Muscle layer of colon (tissue), 2 donors: ENCODE results near the gene ABI2.
"Not testable (repeated sequence)": the region's sequence is repeated elsewhere in the genome, so short reads cannot be mapped to it uniquely, and the experiment has no call there.

Source experiments
- H3K27ac ChIP-seq: one replicate; pipeline ENCODE4 v1.7.0; 2013; ENCODE audit warnings: low read depth, mild to moderate bottlenecking, low read length, moderate library complexity
- H3K27me3 ChIP-seq, 2 donors: one replicate each; pipeline ENCODE4 v1.7.0; 2013; ENCODE audit warnings: low read length in 2 of 2, mild to moderate bottlenecking in 2 of 2; ENCODE audit not compliant: insufficient read depth in 2 of 2, control insufficient read depth in 1 of 2
- H3K36me3 ChIP-seq: one replicate; pipeline ENCODE4 v1.7.0; 2013; ENCODE audit warnings: mild to moderate bottlenecking, low read length; ENCODE audit not compliant: insufficient read depth
- H3K4me1 ChIP-seq: one replicate; pipeline ENCODE4 v1.7.0; 2013; ENCODE audit warnings: mild to moderate bottlenecking, low read length; ENCODE audit not compliant: insufficient read depth
- H3K4me3 ChIP-seq, 2 donors: one replicate each; pipeline ENCODE4 v1.7.0; 2013; ENCODE audit warnings: low read length in 2 of 2, low read depth in 1 of 2, mild to moderate bottlenecking in 1 of 2, moderate library complexity in 1 of 2
- H3K9ac ChIP-seq: one replicate; pipeline ENCODE4 v1.7.0; 2013; ENCODE audit warnings: low read length
- H3K9me3 ChIP-seq: one replicate; pipeline ENCODE4 v1.7.0; 2013; ENCODE audit warnings: mild to moderate bottlenecking, low read length
- donor health status: abdominal sarcoma.
- donor health status: Adenocarcinoma of cecum.

ABI2 gene

DNA sequence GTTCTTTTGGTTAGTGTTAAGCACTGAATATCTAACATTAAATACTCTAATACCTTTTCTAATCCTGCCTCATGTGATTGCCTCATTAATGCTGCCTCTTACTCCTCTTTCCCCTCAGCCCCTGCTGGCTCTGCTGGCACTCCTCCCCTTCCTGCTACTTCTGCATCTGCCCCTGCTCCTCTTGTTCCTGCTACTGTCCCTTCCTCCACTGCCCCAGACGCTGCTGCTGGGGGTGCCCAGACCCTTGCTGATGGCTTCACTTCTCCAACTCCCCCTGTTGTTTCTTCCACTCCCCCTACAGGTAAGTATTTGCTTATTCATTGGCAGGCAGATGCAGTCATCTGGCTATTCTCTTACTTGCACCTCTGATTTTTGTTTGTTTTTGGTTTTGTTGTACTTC is 68.5 kb downstream of the ABI2 start:
- Histone ChIP-seq H3K36me3 (no peaks in the 10 kb centered on the region), H3K9me3 (no peaks in the 10 kb centered on the region), H3K27me3 (no peaks in the 10 kb centered on the region), H3K4me1 (peaks cover 15% of the 10 kb centered on the region), H3K27ac (no peak overlapping the region), H3K4me3 (no peak overlapping the region), H3K9ac (no peak overlapping the region)

GRCh38 chr2:203399031-203399430 is 70.8 kb downstream of the ABI2 start:
- Histone ChIP-seq H3K4me3 (no peak overlapping the region), H3K4me1 (peaks cover 15% of the 10 kb centered on the region), H3K27me3 (no peaks in the 10 kb centered on the region), H3K9ac (no peak overlapping the region), H3K9me3 (no peaks in the 10 kb centered on the region), H3K27ac (no peak overlapping the region), H3K36me3 (no peaks in the 10 kb centered on the region)

GRCh38 chr2:203400805-203401585 is 72.8 kb downstream of the ABI2 start:
- Histone ChIP-seq H3K27ac (no peak overlapping the region), H3K9me3 (no peaks in the 10 kb centered on the region), H3K27me3 (no peaks in the 10 kb centered on the region), H3K4me3 (no peak overlapping the region), H3K36me3 (no peaks in the 10 kb centered on the region), H3K9ac (no peak overlapping the region), H3K4me1 (peaks cover 4% of the 10 kb centered on the region)

DNA sequence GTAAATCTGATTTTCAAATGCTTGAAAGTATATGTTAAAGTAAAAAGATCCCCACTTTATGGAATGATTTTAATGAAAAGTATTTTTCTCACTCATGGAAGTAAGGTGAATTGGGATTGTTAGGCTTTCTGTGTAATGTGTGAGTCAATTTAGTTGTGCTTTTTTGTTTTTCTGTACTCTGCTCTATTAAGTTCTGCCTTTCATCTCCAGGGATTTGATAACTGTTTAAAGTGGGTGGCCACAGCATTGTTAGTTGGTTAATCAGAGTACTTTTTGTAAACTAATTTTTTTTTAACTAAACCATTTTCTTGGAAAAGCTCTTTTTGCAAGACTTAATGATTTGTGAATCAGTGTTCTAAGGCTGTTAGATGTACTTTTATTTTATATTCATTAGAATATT is 76.8 kb downstream of the ABI2 start:
- H3K9me3 ChIP-seq: no peaks in the 10 kb centered on the region
- no peak overlapping the region for H3K4me3 ChIP-seq
- no peaks in the 10 kb centered on the region for H3K27me3 ChIP-seq
- H3K9ac ChIP-seq: no peak overlapping the region
- no peak overlapping the region for H3K27ac ChIP-seq
- H3K4me1 ChIP-seq: no peaks in the 10 kb centered on the region
- H3K36me3 ChIP-seq: peaks cover 9% of the 10 kb centered on the region

- H3K4me1 ChIP-seq: no peaks in the 10 kb centered on the region
- H3K27ac ChIP-seq: no peak overlapping the region
- no peak overlapping the region for H3K9ac ChIP-seq
- H3K9me3 ChIP-seq: no peaks in the 10 kb centered on the region
- H3K4me3 ChIP-seq: no peak overlapping the region
- no peaks in the 10 kb centered on the region for H3K27me3 ChIP-seq
- peaks cover 14% of the 10 kb centered on the region for H3K36me3 ChIP-seq
Observed at GRCh38 chr2:203407496-203407895, 79.3 kb downstream of the ABI2 start.

DNA sequence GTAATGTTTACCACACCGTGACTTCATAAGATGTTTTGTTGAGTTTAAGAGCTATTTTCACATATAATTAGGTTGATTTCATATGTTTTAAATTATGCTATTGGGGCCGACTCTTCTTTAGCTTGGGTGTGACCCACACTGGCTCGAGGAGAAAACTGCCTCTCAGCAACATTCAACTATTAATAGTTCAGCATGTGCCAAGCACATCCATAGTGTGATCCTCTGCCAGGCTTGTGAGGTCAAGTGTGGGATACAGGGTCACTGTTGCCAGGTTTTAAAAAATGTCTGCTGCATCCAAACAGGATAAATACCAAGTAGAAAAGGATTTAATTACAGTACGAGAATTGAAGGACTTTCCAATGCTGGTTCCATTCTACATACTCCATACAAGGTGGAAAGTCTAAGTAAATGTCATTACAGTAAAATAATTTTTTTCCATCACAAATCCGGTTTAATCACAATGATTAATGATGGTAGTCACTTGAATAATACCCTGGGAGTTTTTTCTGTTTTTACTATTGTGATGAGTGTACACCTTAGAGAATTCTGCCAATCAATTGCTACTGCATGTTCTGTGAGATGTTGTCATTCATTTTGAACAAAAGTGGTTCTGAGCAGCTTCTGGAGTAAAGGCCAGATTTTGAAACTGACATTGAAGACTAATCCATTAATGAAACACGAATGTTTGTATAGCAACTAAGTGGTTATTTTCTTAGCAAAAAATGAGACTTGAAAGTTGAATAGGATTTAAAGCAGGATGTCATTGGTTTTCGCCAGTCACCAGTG is 84.5 kb downstream of the ABI2 start:
- H3K9me3 ChIP-seq: no peaks in the 10 kb centered on the region
- H3K36me3 ChIP-seq: peaks cover 10% of the 10 kb centered on the region
- no peaks in the 10 kb centered on the region for H3K27me3 ChIP-seq
- H3K27ac ChIP-seq: no peak overlapping the region
- H3K9ac ChIP-seq: no peak overlapping the region
- H3K4me3 ChIP-seq: no peak overlapping the region
- no peaks in the 10 kb centered on the region for H3K4me1 ChIP-seq

DNA sequence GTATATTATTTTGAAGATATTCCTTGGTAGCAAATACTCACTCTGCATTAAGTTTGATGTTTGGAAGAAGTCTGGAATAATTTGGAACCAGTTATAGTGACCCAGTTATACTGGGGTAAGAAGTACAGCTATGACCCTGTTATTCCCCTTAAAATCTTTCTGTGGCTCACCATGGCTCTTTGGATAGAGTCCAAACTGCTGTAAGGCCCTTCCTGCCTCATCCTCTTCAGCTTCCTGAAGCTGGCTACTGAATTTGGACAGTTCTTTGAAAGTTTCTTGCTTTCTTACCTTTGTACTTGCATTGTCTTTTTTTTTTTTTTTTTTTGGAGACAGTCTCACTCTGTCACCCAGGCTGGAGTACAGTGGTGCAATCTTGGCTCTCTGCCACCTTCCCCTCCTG is 85.6 kb downstream of the ABI2 start:
- Histone ChIP-seq H3K9me3 (no peaks in the 10 kb centered on the region), H3K36me3 (peaks cover 20% of the 10 kb centered on the region), H3K9ac (no peak overlapping the region), H3K27ac (no peak overlapping the region), H3K4me3 (no peak overlapping the region), H3K4me1 (no peaks in the 10 kb centered on the region), H3K27me3 (no peaks in the 10 kb centered on the region)

GRCh38 chr2:203418271-203418670 is 90.1 kb downstream of the ABI2 start:
- H3K9me3 ChIP-seq: no peaks in the 10 kb centered on the region
- no peaks in the 10 kb centered on the region for H3K4me1 ChIP-seq
- no peak overlapping the region for H3K27ac ChIP-seq
- no peak overlapping the region for H3K4me3 ChIP-seq
- H3K36me3 ChIP-seq: peaks cover 20% of the 10 kb centered on the region
- H3K27me3 ChIP-seq: no peaks in the 10 kb centered on the region
- no peak overlapping the region for H3K9ac ChIP-seq

DNA sequence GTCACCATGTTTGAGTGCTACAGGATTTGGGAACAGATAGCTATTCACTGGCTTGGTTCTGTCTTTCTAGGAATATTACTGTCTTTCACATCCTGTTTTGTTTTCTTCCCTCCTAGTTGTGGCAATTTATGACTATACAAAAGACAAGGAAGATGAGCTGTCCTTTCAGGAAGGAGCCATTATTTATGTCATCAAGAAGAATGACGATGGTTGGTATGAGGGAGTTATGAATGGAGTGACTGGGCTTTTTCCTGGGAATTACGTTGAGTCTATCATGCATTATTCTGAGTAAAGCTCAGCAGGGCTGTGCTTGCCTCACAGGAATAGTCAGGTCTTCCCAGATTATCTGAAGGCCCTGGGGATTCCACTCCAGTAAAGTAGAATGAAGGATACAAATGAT is 98.9 kb downstream of the ABI2 start:
- no peaks in the 10 kb centered on the region for H3K27me3 ChIP-seq
- no peak overlapping the region for H3K9ac ChIP-seq
- H3K4me1 ChIP-seq: no peaks in the 10 kb centered on the region
- H3K4me3 ChIP-seq: no peak overlapping the region
- H3K27ac ChIP-seq: no peak overlapping the region
- peaks cover 12% of the 10 kb centered on the region for H3K36me3 ChIP-seq
- no peaks in the 10 kb centered on the region for H3K9me3 ChIP-seq

GRCh38 chr2:203429643-203430042 is 101.4 kb downstream of the ABI2 start:
- peaks cover 12% of the 10 kb centered on the region for H3K36me3 ChIP-seq

GRCh38 chr2:203431391-203432185 is 103.4 kb downstream of the ABI2 start:
- H3K9me3 ChIP-seq: no peaks in the 10 kb centered on the region
- H3K27me3 ChIP-seq: no peaks in the 10 kb centered on the region
- no peak overlapping the region for H3K27ac ChIP-seq
- peaks cover 12% of the 10 kb centered on the region for H3K36me3 ChIP-seq
- H3K4me3 ChIP-seq: no peak overlapping the region
- no peaks in the 10 kb centered on the region for H3K4me1 ChIP-seq
- no peak overlapping the region for H3K9ac ChIP-seq

More at GRCh38 chr2:203429643-203430042, 101.4 kb downstream of the ABI2 start:
- H3K9ac ChIP-seq, H3K27me3 ChIP-seq, H3K9me3 ChIP-seq, H3K4me1 ChIP-seq, H3K4me3 ChIP-seq, H3K27ac ChIP-seq: not testable (repeated sequence)
